Smooth muscle cell of the brain vasculature (primary cell): ENCODE results near the gene RIN3.
"Not testable (repeated sequence)": the region's sequence is repeated elsewhere in the genome, so short reads cannot be mapped to it uniquely, and the experiment has no call there.

Experiments used
- DNase-seq: peaks from one replicate; pipeline ENCODE4 v3.0.0-alpha.2; 2012; ENCODE audit warnings: low read depth, low spot score

The RIN3 gene

GRCh38 chr14:92670160-92670559 is 156.6 kb downstream of the RIN3 start:
- no peak for DNase-seq

GRCh38 chr14:92670643-92671366 is 157.2 kb downstream of the RIN3 start:
- no peak for DNase-seq

GRCh38 chr14:92673601-92674150 is 160.1 kb downstream of the RIN3 start:
- DNase-seq, result no peak

GRCh38 chr14:92675421-92675820 is 161.8 kb downstream of the RIN3 start:
- no peak for DNase-seq

GRCh38 chr14:92675976-92676375 is 162.4 kb downstream of the RIN3 start:
- DNase-seq, result no peak

GRCh38 chr14:92676403-92677086 is 163.0 kb downstream of the RIN3 start:
- DNase-seq, result no peak

- no peak for DNase-seq
Observed at GRCh38 chr14:92677087-92677668, 163.6 kb downstream of the RIN3 start.

- no peak for DNase-seq
Observed at GRCh38 chr14:92677955-92678354, 164.4 kb downstream of the RIN3 start.

GRCh38 chr14:92678766-92679165 is 165.2 kb downstream of the RIN3 start:
- no peak for DNase-seq

- DNase-seq, result no peak
Observed at GRCh38 chr14:92679246-92679645, 165.7 kb downstream of the RIN3 start.

GRCh38 chr14:92680330-92680729 is 166.7 kb downstream of the RIN3 start:
- DNase-seq, result not testable (repeated sequence)

- DNase-seq, result no peak
Observed at GRCh38 chr14:92680781-92681650, 167.4 kb downstream of the RIN3 start.

GRCh38 chr14:92683041-92683440 is 169.5 kb downstream of the RIN3 start:
- no peak for DNase-seq

GRCh38 chr14:92684801-92685560 is 171.4 kb downstream of the RIN3 start:
- DNase-seq, result no peak

GRCh38 chr14:92685784-92686355 is 172.3 kb downstream of the RIN3 start:
- no peak for DNase-seq

GRCh38 chr14:92686411-92686899 is 172.9 kb downstream of the RIN3 start:
- DNase-seq, result no peak

- DNase-seq, result no peak
Observed at GRCh38 chr14:92686900-92687427, 173.4 kb downstream of the RIN3 start.

- no peak for DNase-seq
Observed at GRCh38 chr14:92687681-92688433, 174.3 kb downstream of the RIN3 start.
